Adipocyte (in vitro differentiated cells): ENCODE data around the gene CHST11.
A peak's percentile ranks its signal among the peaks of the same experiment; 100 is the strongest.

Source experiments
- DNase-seq: peaks from one replicate; pipeline ENCODE4 v3.0.0-alpha.2; 2015; ENCODE audit warnings: low read depth
- H3K27me3 ChIP-seq: replicated peaks from 2 replicates; pipeline ENCODE4 v1.7.0; 2013; ENCODE audit warnings: mild to moderate bottlenecking, low read length, moderate library complexity; ENCODE audit not compliant: control insufficient read depth, insufficient read depth
- H3K36me3 ChIP-seq: 2 replicates; pipeline ENCODE4 v1.7.0; 2013; ENCODE audit warnings: low read length, mild to moderate bottlenecking, moderate library complexity; ENCODE audit not compliant: control insufficient read depth, insufficient read depth, severe bottlenecking
- H3K4me1 ChIP-seq: 2 replicates; pipeline ENCODE4 v1.7.0; 2013; ENCODE audit warnings: mild to moderate bottlenecking, low read length, moderate library complexity; ENCODE audit not compliant: control insufficient read depth, insufficient read depth
- H3K4me3 ChIP-seq: 2 replicates; pipeline ENCODE4 v1.7.0; 2013; ENCODE audit warnings: mild to moderate bottlenecking, low read length, moderate library complexity
- H3K9ac ChIP-seq: 2 replicates; pipeline ENCODE4 v1.7.0; 2013; ENCODE audit warnings: mild to moderate bottlenecking, low read length, moderate library complexity
- H3K9me3 ChIP-seq: 2 replicates; pipeline ENCODE4 v1.7.0; 2013; ENCODE audit warnings: mild to moderate bottlenecking, low read length, moderate library complexity; ENCODE audit not compliant: control insufficient read depth

The CHST11 gene

GRCh38 chr12:104416585-104416984, 40.2 kb upstream of the CHST11 start:
- Histone ChIP-seq H3K27me3 (no peaks in the 10 kb centered on the region), H3K36me3 (no peaks in the 10 kb centered on the region), H3K4me1 (no peaks in the 10 kb centered on the region), H3K4me3 (no peak overlapping the region), H3K9me3 (no peaks in the 10 kb centered on the region), H3K9ac (no peak overlapping the region)
- no peak for DNase-seq

DNA sequence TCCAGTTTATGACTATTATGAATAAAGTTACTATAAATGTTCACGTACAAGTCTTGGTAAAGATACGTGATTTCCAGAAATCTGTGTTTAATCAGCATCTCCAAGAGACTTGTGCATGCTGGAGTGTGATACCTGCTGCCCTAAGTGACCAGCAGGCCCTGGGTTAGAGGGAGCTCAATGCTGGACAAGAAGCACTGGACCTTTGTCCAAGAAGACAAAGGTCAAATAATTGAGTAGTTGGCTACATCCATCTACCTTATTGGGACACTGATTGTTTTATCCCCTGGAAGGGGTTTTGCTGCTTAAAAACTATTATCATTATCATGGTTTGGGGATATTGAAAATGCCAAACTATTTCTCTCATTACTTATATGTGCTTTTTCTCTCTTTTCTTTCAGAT, 37.0 kb upstream of the CHST11 start:
- Histone ChIP-seq H3K36me3 (no peaks in the 10 kb centered on the region), H3K9me3 (no peaks in the 10 kb centered on the region), H3K4me1 (no peaks in the 10 kb centered on the region), H3K4me3 (no peak overlapping the region), H3K27me3 (no peaks in the 10 kb centered on the region), H3K9ac (no peak overlapping the region)
- DNase-seq = no peak

- Histone ChIP-seq H3K9me3 (no peaks in the 10 kb centered on the region), H3K36me3 (no peaks in the 10 kb centered on the region), H3K9ac (no peak overlapping the region), H3K27me3 (no peaks in the 10 kb centered on the region), H3K4me1 (no peaks in the 10 kb centered on the region), H3K4me3 (no peak overlapping the region)
- DNase-seq = no peak
Measured at GRCh38 chr12:104420868-104421267, 35.9 kb upstream of the CHST11 start.

DNA sequence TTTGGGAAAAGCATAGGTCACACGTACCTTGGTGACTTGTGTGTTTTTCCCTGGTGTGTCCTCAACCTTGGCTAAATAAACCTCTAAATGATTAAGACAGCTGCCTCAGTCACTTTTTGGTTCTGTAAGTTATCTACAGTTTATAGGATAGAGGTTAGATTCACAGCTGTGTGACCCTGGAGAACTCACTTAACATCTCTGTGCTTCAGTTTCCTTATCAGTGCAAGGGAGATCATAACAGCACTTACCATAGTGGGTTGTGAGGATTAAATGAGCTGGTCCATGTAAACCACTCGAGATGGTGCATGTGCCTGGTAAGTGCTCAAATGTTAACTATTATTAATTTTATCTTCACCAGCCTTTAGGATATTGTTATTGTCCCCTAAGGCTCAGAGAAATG, 35.4 kb upstream of the CHST11 start:
- Histone ChIP-seq H3K9me3 (no peaks in the 10 kb centered on the region), H3K36me3 (no peaks in the 10 kb centered on the region), H3K9ac (no peak overlapping the region), H3K27me3 (no peaks in the 10 kb centered on the region), H3K4me3 (no peak overlapping the region), H3K4me1 (no peaks in the 10 kb centered on the region)
- no peak for DNase-seq

- Histone ChIP-seq H3K4me3 (no peak overlapping the region), H3K27me3 (no peaks in the 10 kb centered on the region), H3K9ac (no peak overlapping the region), H3K9me3 (no peaks in the 10 kb centered on the region), H3K36me3 (no peaks in the 10 kb centered on the region), H3K4me1 (no peaks in the 10 kb centered on the region)
- no peak for DNase-seq
Measured at GRCh38 chr12:104422441-104422840, 34.3 kb upstream of the CHST11 start.

- Histone ChIP-seq H3K9me3 (no peaks in the 10 kb centered on the region), H3K4me3 (no peak overlapping the region)
- no peak for DNase-seq
Measured at GRCh38 chr12:104423273-104423672, 33.5 kb upstream of the CHST11 start.

DNA sequence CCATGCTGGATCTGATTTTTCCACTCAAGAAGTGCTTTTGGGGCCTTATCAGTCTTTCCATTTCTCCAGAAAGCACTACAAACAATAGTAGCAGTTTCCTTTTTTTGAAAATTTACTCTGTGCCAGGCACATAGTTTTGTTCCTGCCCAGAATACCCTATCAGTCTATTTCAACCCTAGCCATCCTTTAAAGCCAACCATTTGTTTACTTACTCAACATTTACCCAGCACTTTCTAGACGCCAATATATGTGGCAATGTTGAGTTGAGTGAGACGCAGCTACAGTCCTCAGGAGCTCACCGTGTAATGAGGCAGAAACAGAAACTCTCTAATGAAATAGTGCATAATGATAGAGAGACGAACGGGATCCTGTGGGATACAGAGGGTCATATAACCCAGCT, 32.9 kb upstream of the CHST11 start:
- no peaks in the 10 kb centered on the region for H3K4me1 ChIP-seq
- H3K36me3 ChIP-seq = no peaks in the 10 kb centered on the region
- no peak for DNase-seq
- H3K9ac ChIP-seq = no peak overlapping the region
- no peak overlapping the region for H3K4me3 ChIP-seq
- H3K27me3 ChIP-seq = no peaks in the 10 kb centered on the region
- no peaks in the 10 kb centered on the region for H3K9me3 ChIP-seq

More at GRCh38 chr12:104423273-104423672, 33.5 kb upstream of the CHST11 start:
- H3K27me3 ChIP-seq = no peaks in the 10 kb centered on the region
- H3K4me1 ChIP-seq = no peaks in the 10 kb centered on the region
- H3K9ac ChIP-seq = no peak overlapping the region
- no peaks in the 10 kb centered on the region for H3K36me3 ChIP-seq

- Histone ChIP-seq H3K4me3 (no peak overlapping the region), H3K27me3 (no peaks in the 10 kb centered on the region), H3K9ac (no peak overlapping the region), H3K36me3 (no peaks in the 10 kb centered on the region), H3K9me3 (no peaks in the 10 kb centered on the region), H3K4me1 (no peaks in the 10 kb centered on the region)
- no peak for DNase-seq
Measured at GRCh38 chr12:104424955-104425354, 31.8 kb upstream of the CHST11 start.

DNA sequence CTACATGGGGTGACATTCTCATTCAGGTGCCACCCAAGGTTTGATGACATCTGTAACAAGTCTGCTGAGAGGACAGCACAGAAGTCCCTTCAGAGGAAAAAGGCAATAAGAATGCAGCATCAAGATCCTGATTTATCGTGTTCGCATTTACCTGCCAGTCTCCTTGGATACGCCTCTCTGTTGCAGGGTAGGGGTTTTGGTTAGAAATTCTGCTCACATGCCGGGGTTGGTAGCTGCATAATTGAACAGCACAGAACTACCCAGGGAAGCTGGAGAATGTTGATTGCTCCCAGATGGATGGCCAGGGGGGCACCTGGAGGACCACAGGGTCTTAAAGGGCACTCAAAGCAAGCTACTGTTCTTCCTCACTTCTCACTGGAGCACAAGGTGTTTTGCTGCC, 31.1 kb upstream of the CHST11 start:
- no peak for DNase-seq
- no peaks in the 10 kb centered on the region for H3K27me3 ChIP-seq
- H3K4me3 ChIP-seq = no peak overlapping the region
- H3K4me1 ChIP-seq = no peaks in the 10 kb centered on the region
- H3K9me3 ChIP-seq = no peaks in the 10 kb centered on the region
- H3K9ac ChIP-seq = no peak overlapping the region
- no peaks in the 10 kb centered on the region for H3K36me3 ChIP-seq

- Histone ChIP-seq H3K27me3 (no peaks in the 10 kb centered on the region), H3K9ac (no peak overlapping the region), H3K4me3 (no peak overlapping the region), H3K9me3 (no peaks in the 10 kb centered on the region), H3K36me3 (no peaks in the 10 kb centered on the region), H3K4me1 (no peaks in the 10 kb centered on the region)
- peak; percentile 6 for DNase-seq
Measured at GRCh38 chr12:104426926-104427546, 29.7 kb upstream of the CHST11 start.

DNA sequence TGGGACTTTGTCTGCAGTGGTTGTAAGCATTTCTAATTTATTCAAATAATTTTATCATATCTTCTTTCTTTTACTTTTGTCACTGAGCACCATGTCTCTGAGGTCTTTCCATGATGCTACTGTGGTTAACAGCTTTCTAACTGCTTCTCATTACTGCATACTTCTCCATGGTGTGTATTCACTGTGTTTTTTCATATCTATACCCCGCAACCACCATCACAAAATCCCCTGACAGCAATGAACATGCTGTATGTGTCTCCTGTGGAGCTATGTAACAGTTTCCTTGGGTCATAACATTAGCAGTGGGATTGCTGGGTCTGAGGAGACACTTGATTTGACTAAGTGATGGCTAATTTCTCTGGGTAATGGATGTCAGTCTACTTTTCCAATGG, 29.2 kb upstream of the CHST11 start:
- H3K27me3 ChIP-seq = peaks cover 4% of the 10 kb centered on the region
- DNase-seq = no peak
- no peaks in the 10 kb centered on the region for H3K9me3 ChIP-seq
- H3K9ac ChIP-seq = no peak overlapping the region
- H3K36me3 ChIP-seq = no peaks in the 10 kb centered on the region
- H3K4me3 ChIP-seq = no peak overlapping the region
- no peaks in the 10 kb centered on the region for H3K4me1 ChIP-seq

- H3K4me1 ChIP-seq = no peaks in the 10 kb centered on the region
Measured at GRCh38 chr12:104433061-104433460, 23.7 kb upstream of the CHST11 start.

More at GRCh38 chr12:104433061-104433460, 23.7 kb upstream of the CHST11 start:
- no peaks in the 10 kb centered on the region for H3K36me3 ChIP-seq
- no peak overlapping the region for H3K9ac ChIP-seq
- no peaks in the 10 kb centered on the region for H3K9me3 ChIP-seq
- no peak overlapping the region for H3K4me3 ChIP-seq
- no peak for DNase-seq
- H3K27me3 ChIP-seq = peaks cover 13% of the 10 kb centered on the region
